H9 (cell line): Measurements from ENCODE around the gene ARSJ. TPM values are rescaled to one million over a fixed set of nuclear protein-coding genes. Genes with fewer than 3 reads are reported as not detected.
A peak's percentile ranks its signal among the peaks of the same experiment; 100 is the strongest.

ENCODE experiments used
- DNase-seq: peaks from one replicate; pipeline ENCODE4 v3.0.0-alpha.2; 2017
- H2AFZ ChIP-seq: one replicate; pipeline ENCODE4 v1.6.1; 2013; ENCODE audit warnings: mild to moderate bottlenecking, low read length, control low read depth, moderate library complexity
- H2AK5ac ChIP-seq: 2 replicates; pipeline ENCODE4 v1.6.1; 2013; ENCODE audit warnings: low read length, control low read depth, mixed read lengths; ENCODE audit not compliant: insufficient read length
- H2BK120ac ChIP-seq: one replicate; pipeline ENCODE4 v1.6.1; 2013; ENCODE audit warnings: low read depth, mild to moderate bottlenecking, low read length, control low read depth, inconsistent platforms; ENCODE audit not compliant: poor library complexity, severe bottlenecking
- H2BK12ac ChIP-seq: 2 replicates; pipeline ENCODE4 v1.6.1; 2013; ENCODE audit warnings: low read length, control low read depth, mixed read lengths, low read depth; ENCODE audit not compliant: insufficient read length
- H2BK15ac ChIP-seq: 2 replicates; pipeline ENCODE4 v1.6.1; 2013; ENCODE audit warnings: low read depth, low read length, control low read depth
- H2BK20ac ChIP-seq: one replicate; pipeline ENCODE4 v1.6.1; 2013; ENCODE audit warnings: low read depth, mild to moderate bottlenecking, low read length, control low read depth, inconsistent platforms; ENCODE audit not compliant: poor library complexity, severe bottlenecking
- H2BK5ac ChIP-seq: 2 replicates; pipeline ENCODE4 v1.6.1; 2013; ENCODE audit warnings: low read length, control low read depth, mixed read lengths; ENCODE audit not compliant: insufficient read length
- H3K14ac ChIP-seq: 2 replicates; pipeline ENCODE4 v1.6.1; 2013; ENCODE audit warnings: low read length, control low read depth; ENCODE audit not compliant: insufficient read depth
- H3K18ac ChIP-seq: 2 replicates; pipeline ENCODE4 v1.6.1; 2013; ENCODE audit warnings: low read depth, mild to moderate bottlenecking, mixed read lengths, low read length, control low read depth; ENCODE audit not compliant: insufficient read length
- H3K23ac ChIP-seq: 2 replicates; pipeline ENCODE4 v1.6.1; 2013; ENCODE audit warnings: low read length, control low read depth, mixed read lengths, low read depth; ENCODE audit not compliant: insufficient read length
- H3K23me2 ChIP-seq: 2 replicates; pipeline ENCODE4 v1.6.1; 2013; ENCODE audit warnings: low read depth, mild to moderate bottlenecking, mixed read lengths, low read length, control low read depth; ENCODE audit not compliant: insufficient read length, poor library complexity, severe bottlenecking
- H3K27ac ChIP-seq: 2 replicates; pipeline ENCODE4 v1.5.1; 2013; ENCODE audit warnings: low read length, control low read depth, mixed read lengths, low read depth; ENCODE audit not compliant: insufficient read length
- H3K27me3 ChIP-seq: 2 replicates; pipeline ENCODE4 v1.6.1; 2013; ENCODE audit warnings: low read length, control low read depth, inconsistent platforms; ENCODE audit not compliant: insufficient read depth
- H3K4ac ChIP-seq: 2 replicates; pipeline ENCODE4 v1.6.1; 2013; ENCODE audit warnings: low read depth, mild to moderate bottlenecking, control low read depth, inconsistent platforms, low read length, moderate library complexity
- H3K4me1 ChIP-seq: 2 replicates; pipeline ENCODE4 v1.6.1; 2013; ENCODE audit warnings: low read length, control low read depth, inconsistent platforms; ENCODE audit not compliant: insufficient read depth
- H3K4me2 ChIP-seq: 2 replicates; pipeline ENCODE4 v1.6.1; 2013; ENCODE audit warnings: low read length, control low read depth, mixed read lengths; ENCODE audit not compliant: insufficient read length, insufficient read depth
- H3K56ac ChIP-seq: 2 replicates; pipeline ENCODE4 v1.6.1; 2013; ENCODE audit warnings: low read depth, mild to moderate bottlenecking, mixed read lengths, low read length, control low read depth; ENCODE audit not compliant: insufficient read length
- H3K79me1 ChIP-seq: 2 replicates; pipeline ENCODE4 v1.6.1; 2013; ENCODE audit warnings: low read depth, mild to moderate bottlenecking, moderate library complexity, low read length, control low read depth, inconsistent platforms; ENCODE audit not compliant: insufficient read depth, poor library complexity, severe bottlenecking
- H3K79me2 ChIP-seq: 2 replicates; pipeline ENCODE4 v1.6.1; 2013; ENCODE audit warnings: low read length, control low read depth, inconsistent platforms; ENCODE audit not compliant: insufficient read depth
- H3K9ac ChIP-seq: 2 replicates; pipeline ENCODE4 v1.6.1; 2013; ENCODE audit warnings: low read length, control low read depth, mixed read lengths; ENCODE audit not compliant: insufficient read length; ENCODE audit errors: extremely low read depth
- H3K9me3 ChIP-seq: one replicate; pipeline ENCODE4 v1.6.1; 2013; ENCODE audit warnings: low read depth, low read length, inconsistent platforms; ENCODE audit not compliant: control insufficient read depth
- H3T11ph ChIP-seq: one replicate; pipeline ENCODE4 v1.6.1; 2013; ENCODE audit warnings: mild to moderate bottlenecking, low read length, control low read depth, inconsistent platforms
- H4K20me1 ChIP-seq: one replicate; pipeline ENCODE4 v1.6.1; 2013; ENCODE audit not compliant: control insufficient read depth, insufficient read length, insufficient read depth
- H4K5ac ChIP-seq: 2 replicates; pipeline ENCODE4 v1.6.1; 2013; ENCODE audit warnings: low read depth, mild to moderate bottlenecking, mixed read lengths, low read length, control low read depth; ENCODE audit not compliant: insufficient read length
- H4K8ac ChIP-seq: replicated peaks from 2 replicates; pipeline ENCODE4 v1.6.1; 2013; ENCODE audit warnings: low read length, control low read depth, mixed read lengths, low read depth; ENCODE audit not compliant: insufficient read length
- H4K91ac ChIP-seq: 2 replicates; pipeline ENCODE4 v1.6.1; 2013; ENCODE audit warnings: low read depth, mild to moderate bottlenecking, moderate library complexity, mixed read lengths, low read length, control low read depth; ENCODE audit not compliant: insufficient read length
- H3K27ac Mint-ChIP-seq, 3 experiments: 2 replicates in 2 of 3; 3 replicates in 1 of 3; pipeline ENCODE4 v1.8.0; 2020 to 2021; ENCODE audit warnings: mixed read lengths in 3 of 3, mild to moderate bottlenecking in 1 of 3, moderate library complexity in 1 of 3
- H3K27me3 Mint-ChIP-seq: 2 replicates; pipeline ENCODE4 v1.8.0; 2021; ENCODE audit warnings: low read depth, mild to moderate bottlenecking, moderate library complexity, mixed read lengths
- H3K36me3 Mint-ChIP-seq, 3 experiments: 2 replicates in 2 of 3; 3 replicates in 1 of 3; pipeline ENCODE4 v1.8.0; 2020 to 2021; ENCODE audit warnings: low read depth in 3 of 3, mixed read lengths in 3 of 3; ENCODE audit not compliant: insufficient read depth in 1 of 3
- H3K4me1 Mint-ChIP-seq, 2 experiments: 2 replicates each; pipeline ENCODE4 v1.8.0; 2020; ENCODE audit warnings: mixed read lengths in 2 of 2
- H3K4me3 Mint-ChIP-seq, 2 experiments: 2 replicates in 1 of 2; 3 replicates in 1 of 2; pipeline ENCODE4 v1.8.0; 2020 to 2021; ENCODE audit warnings: mild to moderate bottlenecking in 2 of 2, mixed read lengths in 2 of 2, moderate library complexity in 1 of 2
- H3K9me3 Mint-ChIP-seq, 2 experiments: 2 replicates in 1 of 2; 3 replicates in 1 of 2; pipeline ENCODE4 v1.8.0; 2020; ENCODE audit warnings: mild to moderate bottlenecking in 2 of 2, mixed read lengths in 2 of 2, moderate library complexity in 1 of 2
- WGBS: extraction: QIAGEN DNeasy Blood & Tissue Kit; methylation state at CpG from one replicate; pipeline ENCODE4 v1.1.7; 2013; ENCODE audit warnings: missing lambda C conversion rate, low lambda C conversion rate, mixed read lengths; ENCODE audit not compliant: insufficient read length; ENCODE audit errors: extremely low coverage; 5-methylcytosine and 5-hydroxymethylcytosine counted together
- total RNA-seq: library from RNA; stranded (reverse); gene quantifications from 2 replicates; pipeline ENCODE4 v1.2.1, GENCODE V29; 2021
- TF ChIP-seq, protein P1 (sequence below): fragments of 200-600 bp; sonication (generic); conservative IDR thresholded peaks from 3 replicates; pipeline ENCODE4 v1.8.0; 2021; ENCODE audit warnings: antibody characterized with exemption, mild to moderate bottlenecking

The ARSJ gene
- total RNA-seq, 1 experiment from 2014 or later, result 1.1 TPM

DNA sequence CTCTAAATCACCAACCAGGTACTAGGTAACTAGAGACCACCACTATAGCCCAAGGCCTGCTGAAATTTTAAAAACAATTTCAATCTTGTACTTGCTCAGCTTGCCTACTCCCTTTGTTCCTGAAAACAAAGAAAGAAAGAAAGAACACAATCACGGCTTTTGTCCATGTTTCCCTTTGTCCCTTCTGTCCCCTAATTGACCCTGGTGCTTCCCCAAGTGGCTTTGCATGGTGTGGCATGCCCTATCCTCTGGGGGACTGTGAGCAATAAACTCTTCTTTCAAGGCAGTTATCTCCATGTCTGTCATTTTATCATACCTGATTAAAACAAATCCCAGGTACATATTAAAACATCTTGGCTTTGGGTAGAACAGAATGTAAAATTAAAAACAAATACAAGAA, 94.8 kb downstream of the ARSJ start:
- no CpG with 5 or more reads among the region's 1 CpG for WGBS
- H4K5ac ChIP-seq, result no peak overlapping the region
- H3K4me2 ChIP-seq, result no peak overlapping the region
- no peaks in the 10 kb centered on the region for H3K4me1 ChIP-seq
- H3K14ac ChIP-seq, result no peak overlapping the region
- no peak overlapping the region for H2BK20ac ChIP-seq
- no peaks in the 10 kb centered on the region for H3K9me3 ChIP-seq
- no peaks in the 10 kb centered on the region for H3K23me2 ChIP-seq
- no peak overlapping the region for H3K9ac ChIP-seq
- H3K4me3 Mint-ChIP-seq, result no peak overlapping the region
- no peaks in the 10 kb centered on the region for H3K27me3 Mint-ChIP-seq
- no peak overlapping the region for H4K91ac ChIP-seq
- H3K79me1 ChIP-seq, result no peaks in the 10 kb centered on the region
- no peak overlapping the region for H4K8ac ChIP-seq
- H3K27me3 ChIP-seq, result no peaks in the 10 kb centered on the region
- no peaks in the 10 kb centered on the region for H3K79me2 ChIP-seq
- H3K27ac Mint-ChIP-seq, result peak overlapping the region in 1 of 3 experiments; percentile 84; a peak in 2 of 7 replicates
- H2BK5ac ChIP-seq, result no peak overlapping the region
- no peak overlapping the region for H3T11ph ChIP-seq
- H3K9me3 Mint-ChIP-seq, result peaks cover 8 to 9% of the 10 kb centered on the region in 2 experiments; a peak in 3 of 5 replicates
- H3K56ac ChIP-seq, result no peak overlapping the region
- no peak overlapping the region for H2BK15ac ChIP-seq
- peaks cover 10 to 15% of the 10 kb centered on the region in 2 experiments for H3K4me1 Mint-ChIP-seq
- TF ChIP-seq, protein P1, sequence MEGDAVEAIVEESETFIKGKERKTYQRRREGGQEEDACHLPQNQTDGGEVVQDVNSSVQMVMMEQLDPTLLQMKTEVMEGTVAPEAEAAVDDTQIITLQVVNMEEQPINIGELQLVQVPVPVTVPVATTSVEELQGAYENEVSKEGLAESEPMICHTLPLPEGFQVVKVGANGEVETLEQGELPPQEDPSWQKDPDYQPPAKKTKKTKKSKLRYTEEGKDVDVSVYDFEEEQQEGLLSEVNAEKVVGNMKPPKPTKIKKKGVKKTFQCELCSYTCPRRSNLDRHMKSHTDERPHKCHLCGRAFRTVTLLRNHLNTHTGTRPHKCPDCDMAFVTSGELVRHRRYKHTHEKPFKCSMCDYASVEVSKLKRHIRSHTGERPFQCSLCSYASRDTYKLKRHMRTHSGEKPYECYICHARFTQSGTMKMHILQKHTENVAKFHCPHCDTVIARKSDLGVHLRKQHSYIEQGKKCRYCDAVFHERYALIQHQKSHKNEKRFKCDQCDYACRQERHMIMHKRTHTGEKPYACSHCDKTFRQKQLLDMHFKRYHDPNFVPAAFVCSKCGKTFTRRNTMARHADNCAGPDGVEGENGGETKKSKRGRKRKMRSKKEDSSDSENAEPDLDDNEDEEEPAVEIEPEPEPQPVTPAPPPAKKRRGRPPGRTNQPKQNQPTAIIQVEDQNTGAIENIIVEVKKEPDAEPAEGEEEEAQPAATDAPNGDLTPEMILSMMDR, result peak; percentile 47; the same call in 2 of the 3 replicates
- no peak overlapping the region for H2AFZ ChIP-seq
- no peak overlapping the region for H2BK120ac ChIP-seq
- no peaks in the 10 kb centered on the region for H4K20me1 ChIP-seq
- H2AK5ac ChIP-seq, result no peak overlapping the region
- peaks cover 0 to 10% (median 0%) of the 10 kb centered on the region in 3 experiments; a peak in 3 of 7 replicates for H3K36me3 Mint-ChIP-seq
- no peak overlapping the region for H3K4ac ChIP-seq
- no peak for DNase-seq
- no peak overlapping the region for H2BK12ac ChIP-seq
- no peak overlapping the region for H3K27ac ChIP-seq
- H3K23ac ChIP-seq, result no peak overlapping the region
- H3K18ac ChIP-seq, result no peak overlapping the region
